Activated CD4-positive, alpha-beta T cell treated with anti-CD3 and anti-CD28 coated beads, Interleukin-2, amount 10 ng/mL, durations not matched to agents 24 days and 14 days (primary cell): ENCODE results near the gene POU3F2. TPM values are rescaled to one million over a fixed set of nuclear protein-coding genes. Genes with fewer than 3 reads are reported as not detected.

ENCODE experiments used
- DNase-seq: peaks from one replicate; pipeline ENCODE4 v3.0.0; 2022
- H3K27ac Mint-ChIP-seq: one replicate; pipeline ENCODE4 v1.8.0; 2022; ENCODE audit warnings: mild to moderate bottlenecking, mixed read lengths
- H3K27me3 Mint-ChIP-seq: one replicate; pipeline ENCODE4 v1.8.0; 2022; ENCODE audit warnings: mixed read lengths
- H3K36me3 Mint-ChIP-seq: one replicate; pipeline ENCODE4 v1.8.0; 2022; ENCODE audit warnings: low read depth, mild to moderate bottlenecking, mixed read lengths
- H3K4me1 Mint-ChIP-seq: one replicate; pipeline ENCODE4 v1.8.0; 2021; ENCODE audit warnings: mixed read lengths
- H3K4me3 Mint-ChIP-seq: one replicate; pipeline ENCODE4 v1.8.0; 2022; ENCODE audit warnings: mild to moderate bottlenecking, moderate library complexity, mixed read lengths
- H3K9me3 Mint-ChIP-seq: one replicate; pipeline ENCODE4 v1.8.0; 2021; ENCODE audit warnings: mixed read lengths
- intact Hi-C: fragments of 100-400 bp; cut with micrococcal nuclease; formaldehyde crosslinking; loops from one replicate; pipeline ENCODE4 v1.15.1; 2023
- total RNA-seq: library from RNA; stranded (reverse); gene quantifications from 2 replicates; pipeline ENCODE4 v1.2.3, GENCODE V29; 2022

The POU3F2 gene
- not detected in 2 replicates for total RNA-seq

DNA sequence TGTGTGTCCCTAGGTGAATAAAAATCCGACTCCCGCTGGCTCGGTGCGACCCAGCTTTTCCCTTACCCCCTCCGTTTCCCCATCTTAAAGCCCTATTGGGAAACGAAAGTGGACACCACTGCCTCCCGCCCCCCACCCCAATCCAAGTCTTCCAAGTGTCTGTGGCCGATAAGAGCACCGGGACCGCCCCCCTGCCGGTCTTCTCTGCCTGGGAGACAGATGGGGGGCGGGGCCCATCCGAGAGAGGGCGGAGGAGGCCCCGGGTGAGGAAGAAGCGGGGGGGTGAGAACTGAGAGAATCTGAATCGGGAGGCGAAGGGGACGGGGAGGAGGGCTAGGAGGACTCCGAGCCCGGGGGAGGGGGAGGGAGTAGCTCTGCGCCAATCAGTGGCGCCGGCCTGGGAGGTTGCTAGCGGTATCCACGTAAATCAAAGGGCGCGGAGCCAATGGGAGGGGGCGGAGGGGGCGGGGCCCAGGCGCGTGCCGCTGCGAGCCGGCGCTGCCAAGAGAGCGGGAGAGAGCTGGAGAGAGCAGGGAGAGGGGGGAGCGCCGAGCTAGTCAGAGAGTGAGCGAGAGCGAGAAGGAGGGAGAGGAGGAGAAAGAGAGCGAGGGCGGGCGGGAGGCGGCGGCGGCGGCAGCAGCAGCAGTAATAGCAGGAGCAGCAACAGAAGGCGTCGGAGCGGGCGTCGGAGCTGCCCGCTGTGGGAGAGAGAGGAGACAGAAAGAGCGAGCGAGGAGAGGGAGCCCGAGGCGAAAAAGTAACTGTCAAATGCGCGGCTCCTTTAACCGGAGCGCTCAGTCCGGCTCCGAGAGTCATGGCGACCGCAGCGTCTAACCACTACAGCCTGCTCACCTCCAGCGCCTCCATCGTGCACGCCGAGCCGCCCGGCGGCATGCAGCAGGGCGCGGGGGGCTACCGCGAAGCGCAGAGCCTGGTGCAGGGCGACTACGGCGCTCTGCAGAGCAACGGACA, at the start of gene POU3F2:
Gene POU3F2, plus strand, starts transcription at position 515 of the 972 bp plus-strand sequence. Its CDS starts 300 bp downstream, at position 815.
- Mint-ChIP-seq H3K4me1 (peaks cover 29% of the 10 kb centered on the region), H3K4me3 (peak within 1 kb of the TSS; percentile 81), H3K27ac (peak within 1 kb of the TSS; percentile 67), H3K9me3 (peaks cover 3% of the 10 kb centered on the region), H3K36me3 (peaks cover 3% of the 10 kb centered on the region), H3K27me3 (peaks cover 78% of the 10 kb centered on the region)
- intact Hi-C loops, result loop anchor here (1.0 to 10.0 kb wide), 3 partner anchors 9 to 1628 kb away; partner anchors contain the start of gene SIM1
- DNase-seq, result peak; percentile 84

DNA sequence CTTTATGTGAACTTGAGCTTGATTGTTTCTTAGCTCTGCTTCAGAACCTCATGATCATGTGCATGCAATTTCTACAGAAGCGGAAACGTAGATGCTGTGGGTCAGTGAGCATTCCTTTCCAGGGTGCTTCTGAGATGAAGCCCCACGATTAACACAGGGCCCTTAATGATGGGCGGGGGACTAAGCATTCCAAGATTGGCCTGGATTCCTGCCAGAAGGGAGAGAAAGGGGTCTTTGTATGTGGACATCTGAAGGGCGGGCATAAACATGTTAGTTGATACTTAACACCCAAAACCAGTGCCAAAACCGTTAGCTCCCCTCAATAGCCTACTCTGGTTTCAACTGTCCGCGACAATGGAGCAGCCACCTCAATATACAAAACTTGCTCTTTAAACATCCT, 46.9 kb upstream of the POU3F2 start:
- Mint-ChIP-seq H3K9me3 (no peaks in the 10 kb centered on the region), H3K36me3 (no peaks in the 10 kb centered on the region), H3K4me3 (no peak overlapping the region), H3K27me3 (peaks cover 2% of the 10 kb centered on the region), H3K27ac (no peak overlapping the region), H3K4me1 (no peaks in the 10 kb centered on the region)
- no peak for DNase-seq
- intact Hi-C loops, result no loop called here

- no peaks in the 10 kb centered on the region for H3K36me3 Mint-ChIP-seq
- H3K9me3 Mint-ChIP-seq, result no peaks in the 10 kb centered on the region
- H3K4me1 Mint-ChIP-seq, result no peaks in the 10 kb centered on the region
- H3K27ac Mint-ChIP-seq, result no peak overlapping the region
- DNase-seq, result no peak
- peaks cover 2% of the 10 kb centered on the region for H3K27me3 Mint-ChIP-seq
- H3K4me3 Mint-ChIP-seq, result no peak overlapping the region
- intact Hi-C loops, result no loop called here
Observed at GRCh38 chr6:98787961-98788360, 46.4 kb upstream of the POU3F2 start.

DNA sequence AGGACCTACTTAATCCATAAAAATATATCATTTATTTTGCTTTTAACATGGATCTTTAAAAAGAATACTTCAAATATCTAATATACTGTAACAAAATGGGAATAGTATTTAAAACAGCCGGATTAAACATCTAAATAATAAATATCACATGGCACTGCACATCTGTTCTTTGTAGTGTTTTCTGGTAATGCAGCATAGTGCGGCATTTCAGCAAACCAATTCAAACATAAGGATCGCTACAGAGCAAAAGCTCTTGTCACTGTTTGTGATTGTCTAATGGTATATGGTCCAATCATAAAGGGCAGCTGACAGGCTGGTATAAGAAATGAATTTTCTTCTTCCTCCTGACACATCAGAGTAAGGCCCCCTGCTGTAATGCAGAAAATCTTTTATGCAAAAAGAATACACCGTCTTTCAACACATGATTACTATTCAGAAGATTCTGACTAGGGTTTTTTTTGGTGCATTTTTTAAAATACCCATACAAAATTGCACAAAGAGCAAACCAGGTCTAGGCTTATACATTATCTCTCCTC, 40.0 kb upstream of the POU3F2 start:
- H3K4me1 Mint-ChIP-seq, result no peaks in the 10 kb centered on the region
- intact Hi-C loops, result no loop called here

GRCh38 chr6:98797217-98797994, 37.0 kb upstream of the POU3F2 start:
- Mint-ChIP-seq H3K27ac (no peak overlapping the region), H3K9me3 (no peaks in the 10 kb centered on the region), H3K27me3 (peaks cover 12% of the 10 kb centered on the region), H3K4me1 (no peaks in the 10 kb centered on the region), H3K4me3 (no peak overlapping the region), H3K36me3 (no peaks in the 10 kb centered on the region)
- intact Hi-C loops, result no loop called here
- DNase-seq, result no peak

More for the DNA sequence above, 40.0 kb upstream of the POU3F2 start:
- no peaks in the 10 kb centered on the region for H3K9me3 Mint-ChIP-seq
- H3K4me3 Mint-ChIP-seq, result no peak overlapping the region
- H3K27me3 Mint-ChIP-seq, result peaks cover 11% of the 10 kb centered on the region
- H3K36me3 Mint-ChIP-seq, result no peaks in the 10 kb centered on the region
- no peak for DNase-seq
- H3K27ac Mint-ChIP-seq, result no peak overlapping the region

DNA sequence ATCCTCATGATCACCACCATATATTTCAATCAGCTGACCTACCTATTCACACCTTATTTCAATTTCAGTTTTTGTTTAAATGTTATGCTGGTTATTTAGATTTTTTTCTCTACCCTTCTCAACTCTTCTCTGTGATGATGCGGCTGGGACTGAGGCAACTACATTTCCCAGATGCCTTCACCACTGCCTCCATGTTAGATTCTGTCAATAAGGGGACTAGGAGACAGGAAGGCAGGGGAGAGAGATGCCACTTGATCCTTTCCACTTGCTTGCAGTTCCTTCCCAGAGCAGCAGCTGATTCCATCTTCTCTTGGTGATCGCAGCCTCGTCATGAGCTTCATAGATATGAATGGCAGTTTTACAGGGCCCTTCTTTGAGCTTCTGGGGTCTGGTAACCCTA, 33.5 kb upstream of the POU3F2 start:
- no peak for DNase-seq
- peaks cover 9% of the 10 kb centered on the region for H3K27me3 Mint-ChIP-seq
- no peak overlapping the region for H3K4me3 Mint-ChIP-seq
- no peaks in the 10 kb centered on the region for H3K4me1 Mint-ChIP-seq
- intact Hi-C loops, result no loop called here
- H3K27ac Mint-ChIP-seq, result no peak overlapping the region
- no peaks in the 10 kb centered on the region for H3K9me3 Mint-ChIP-seq
- no peaks in the 10 kb centered on the region for H3K36me3 Mint-ChIP-seq

- Mint-ChIP-seq H3K36me3 (no peaks in the 10 kb centered on the region), H3K27me3 (peaks cover 4% of the 10 kb centered on the region), H3K4me3 (no peak overlapping the region), H3K27ac (no peak overlapping the region), H3K4me1 (no peaks in the 10 kb centered on the region), H3K9me3 (no peaks in the 10 kb centered on the region)
- intact Hi-C loops, result no loop called here
- no peak for DNase-seq
Observed at GRCh38 chr6:98808541-98809210, 25.7 kb upstream of the POU3F2 start.

DNA sequence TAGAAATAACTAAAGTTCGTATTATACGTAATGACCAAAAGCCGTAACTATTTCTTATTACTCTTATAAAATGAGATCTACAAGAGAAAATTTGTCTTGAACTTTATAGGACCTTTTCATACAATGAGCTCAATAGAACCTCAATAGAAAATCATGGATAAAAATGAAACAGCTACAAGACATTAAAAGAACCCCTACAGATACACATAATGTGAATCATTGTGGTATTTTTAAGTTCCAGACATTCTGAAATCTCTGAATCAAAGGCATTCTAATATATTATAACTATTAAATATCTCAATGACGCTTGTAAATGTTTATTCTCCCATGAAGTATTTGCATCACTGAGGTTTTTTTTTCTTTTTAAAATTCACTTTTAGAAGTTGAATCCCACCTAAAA, 22.2 kb upstream of the POU3F2 start:
- Mint-ChIP-seq H3K27ac (no peak overlapping the region), H3K4me3 (no peak overlapping the region), H3K27me3 (peaks cover 8% of the 10 kb centered on the region), H3K4me1 (no peaks in the 10 kb centered on the region), H3K36me3 (no peaks in the 10 kb centered on the region), H3K9me3 (no peaks in the 10 kb centered on the region)
- intact Hi-C loops, result no loop called here
- DNase-seq, result no peak

GRCh38 chr6:98816799-98817198, 17.6 kb upstream of the POU3F2 start:
- Mint-ChIP-seq H3K36me3 (no peaks in the 10 kb centered on the region), H3K27me3 (peaks cover 26% of the 10 kb centered on the region), H3K9me3 (no peaks in the 10 kb centered on the region), H3K4me1 (no peaks in the 10 kb centered on the region), H3K4me3 (no peak overlapping the region), H3K27ac (no peak overlapping the region)
- intact Hi-C loops, result no loop called here
- DNase-seq, result no peak

- Mint-ChIP-seq H3K27me3 (peaks cover 61% of the 10 kb centered on the region), H3K4me1 (peaks cover 21% of the 10 kb centered on the region), H3K27ac (no peak overlapping the region), H3K9me3 (peaks cover 9% of the 10 kb centered on the region), H3K4me3 (no peak overlapping the region), H3K36me3 (no peaks in the 10 kb centered on the region)
- no peak for DNase-seq
- intact Hi-C loops, result no loop called here
Observed at GRCh38 chr6:98821756-98822405, 12.5 kb upstream of the POU3F2 start.

DNA sequence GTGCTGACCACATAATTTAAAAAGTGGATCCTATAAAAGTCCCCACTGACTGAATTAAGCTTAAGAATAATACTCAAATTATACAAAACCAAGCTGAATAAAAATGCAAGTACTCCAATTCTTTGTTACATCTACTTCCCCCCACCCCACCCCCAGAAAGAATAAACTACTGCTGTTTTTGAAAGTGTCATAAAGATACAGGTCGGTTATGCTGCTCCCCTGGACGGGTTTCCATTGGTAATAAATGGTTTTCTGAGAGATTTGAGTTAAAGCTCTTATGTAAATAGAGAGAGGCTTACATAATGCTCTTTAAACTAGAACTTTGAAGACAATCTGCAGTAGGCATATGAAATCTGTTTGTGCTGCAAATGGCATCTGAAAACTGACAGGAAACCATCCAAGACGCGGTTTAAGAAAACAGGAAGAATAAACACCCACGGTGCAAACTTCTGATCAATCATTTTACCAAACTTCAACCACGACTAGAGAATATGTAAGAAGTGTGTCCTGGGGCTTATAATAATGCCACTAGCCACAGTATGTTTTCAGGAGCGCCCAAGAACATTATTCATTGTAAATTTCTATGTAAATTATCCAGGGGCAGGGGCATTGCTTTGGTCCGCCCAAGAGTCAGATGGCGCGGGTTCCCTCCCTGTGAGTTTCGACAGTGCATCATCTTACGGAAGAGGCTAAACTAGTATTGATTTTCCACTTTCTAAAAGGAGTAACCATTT, 10.8 kb upstream of the POU3F2 start:
- DNase-seq, result peak; percentile 61
- Mint-ChIP-seq H3K36me3 (no peaks in the 10 kb centered on the region), H3K27me3 (peaks cover 74% of the 10 kb centered on the region), H3K4me1 (peaks cover 24% of the 10 kb centered on the region), H3K27ac (peak overlapping the region; percentile 12), H3K4me3 (peak overlapping the region; percentile 74), H3K9me3 (peaks cover 9% of the 10 kb centered on the region)
- intact Hi-C loops, result no loop called here

GRCh38 chr6:98824162-98824901, 10.0 kb upstream of the POU3F2 start:
- peak overlapping the region; percentile 12 for H3K27ac Mint-ChIP-seq
- intact Hi-C loops, result no loop called here
- H3K36me3 Mint-ChIP-seq, result no peaks in the 10 kb centered on the region
- peaks cover 81% of the 10 kb centered on the region for H3K27me3 Mint-ChIP-seq
- DNase-seq, result peak; percentile 65
- peaks cover 24% of the 10 kb centered on the region for H3K4me1 Mint-ChIP-seq
- H3K9me3 Mint-ChIP-seq, result peaks cover 9% of the 10 kb centered on the region
- peak overlapping the region; percentile 74 for H3K4me3 Mint-ChIP-seq
